Common myeloid progenitor, CD34-positive (primary cell): ENCODE measurements around the gene UVRAG.

Experiments used
- CTCF ChIA-PET: fragments of 350-600 bp; sonication (Branson Sonifier 250); formaldehyde crosslinking; loops from one replicate; lab custom pipeline; 2021; ENCODE audit warnings: antibody characterized with exemption; lab: Charles Lee
- POLR2A ChIA-PET: fragments of 350-600 bp; sonication (Branson Sonifier 250); formaldehyde crosslinking; loops from one replicate; lab custom pipeline; 2021; ENCODE audit warnings: antibody characterized with exemption; lab: Charles Lee
- DNase-seq, 3 donors: peaks; one replicate each; pipeline versions ENCODE4 v3.0.0 to v3.0.0-alpha.2; 2013
- H3K27ac ChIP-seq, 2 experiments: 1 replicate in 1 of 2; 2 replicates in 1 of 2; pipeline ENCODE4 v1.7.0; 2013; ENCODE audit warnings: inconsistent platforms in 2 of 2, low read length in 2 of 2, mild to moderate bottlenecking in 2 of 2, low read depth in 1 of 2, moderate library complexity in 1 of 2; ENCODE audit not compliant: severe bottlenecking in 2 of 2, insufficient read depth in 1 of 2, poor library complexity in 1 of 2
- H3K27me3 ChIP-seq, 5 experiments: replicated peaks in 2 of 5; 1 replicate in 3 of 5; 2 replicates in 2 of 5; pipeline versions ENCODE4 v1.6.1 to v1.7.0; 2013; ENCODE audit warnings: low read length in 4 of 5, mild to moderate bottlenecking in 2 of 5, moderate library complexity in 2 of 5, inconsistent platforms in 1 of 5; ENCODE audit not compliant: insufficient read depth in 5 of 5, control insufficient read depth in 4 of 5
- H3K36me3 ChIP-seq, 4 experiments: 1 replicate in 2 of 4; 2 replicates in 2 of 4; pipeline versions ENCODE4 v1.6.1 to v1.7.0; 2013; ENCODE audit warnings: low read length in 3 of 4, control low read depth in 1 of 4, mild to moderate bottlenecking in 1 of 4; ENCODE audit not compliant: control insufficient read depth in 4 of 4, insufficient read depth in 4 of 4
- H3K4me1 ChIP-seq, 4 experiments: 1 replicate in 3 of 4; 2 replicates in 1 of 4; pipeline versions ENCODE4 v1.6.1 to v1.7.1; 2013; ENCODE audit warnings: low read length in 3 of 4, mild to moderate bottlenecking in 3 of 4, control low read depth in 1 of 4, inconsistent platforms in 1 of 4, moderate library complexity in 1 of 4; ENCODE audit not compliant: control insufficient read depth in 4 of 4, insufficient read depth in 4 of 4; ENCODE audit errors: control extremely low read depth in 1 of 4
- H3K4me3 ChIP-seq, 7 experiments: 1 replicate in 4 of 7; 2 replicates in 3 of 7; pipeline versions ENCODE4 v1.5.1 to v1.7.0; 2013; ENCODE audit warnings: mild to moderate bottlenecking in 7 of 7, low read length in 6 of 7, moderate library complexity in 6 of 7, inconsistent platforms in 2 of 7, low read depth in 2 of 7, control low read depth in 1 of 7; ENCODE audit not compliant: insufficient read depth in 4 of 7, control insufficient read depth in 1 of 7; ENCODE audit errors: extremely low read depth in 1 of 7
- H3K9me3 ChIP-seq, 5 experiments: 1 replicate in 4 of 5; 2 replicates in 1 of 5; pipeline versions ENCODE4 v1.6.1 to v1.7.1; 2013; ENCODE audit warnings: low read length in 4 of 5, mild to moderate bottlenecking in 2 of 5, inconsistent platforms in 1 of 5, low read depth in 1 of 5, moderate library complexity in 1 of 5; ENCODE audit not compliant: control insufficient read depth in 4 of 5, insufficient read depth in 2 of 5; ENCODE audit errors: control extremely low read depth in 1 of 5
- WGBS: methylation state at CpG from one replicate; pipeline ENCODE4 v1.1.5; 2013; ENCODE audit not compliant: insufficient coverage; 5-methylcytosine and 5-hydroxymethylcytosine counted together

The UVRAG gene

DNA sequence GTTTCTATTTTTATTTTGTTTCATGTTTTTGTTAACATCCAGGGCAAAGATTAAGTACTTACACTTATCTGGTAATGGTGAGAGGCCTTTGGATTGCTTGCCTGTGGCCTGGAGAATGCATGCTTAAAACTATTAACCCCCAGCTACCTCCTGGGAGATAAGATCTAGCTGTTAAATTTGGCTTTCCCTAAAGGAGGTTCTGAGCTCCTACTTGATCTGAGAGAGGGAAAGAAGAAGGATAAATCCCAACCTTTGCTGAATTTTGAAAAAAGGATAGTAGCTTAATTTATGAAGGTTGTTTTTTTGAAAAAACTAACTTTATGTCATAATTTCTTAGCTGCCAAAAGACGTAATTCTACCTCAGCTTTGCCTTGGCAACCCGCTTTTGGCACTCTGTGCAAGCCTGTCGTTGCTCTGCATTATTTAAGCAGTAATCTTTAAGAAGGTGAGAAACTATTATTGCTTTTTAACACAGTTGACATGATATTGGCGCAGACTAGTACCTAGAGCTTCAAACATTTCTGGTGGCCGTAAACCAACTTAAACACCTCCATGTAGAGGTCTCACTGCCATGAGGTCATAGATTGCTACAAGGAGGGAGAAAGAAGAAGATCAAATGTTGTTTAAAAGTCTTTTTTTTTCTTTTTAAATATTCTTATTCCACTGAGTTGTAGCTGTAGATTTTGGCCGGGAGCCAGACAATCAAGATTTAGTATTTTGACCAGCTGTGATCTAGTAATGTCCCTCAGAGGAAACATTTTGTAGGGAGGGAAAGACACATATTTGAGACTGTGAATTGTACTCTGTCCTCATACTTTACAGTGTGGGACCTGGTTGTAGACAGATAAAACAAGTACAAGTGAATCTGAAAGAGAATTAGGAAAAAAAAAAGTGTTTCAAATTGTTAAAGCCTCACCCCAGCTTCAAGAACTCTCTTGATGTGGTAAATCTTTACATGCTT lies 316.9 kb downstream of the UVRAG start:
- WGBS = 94% methylated on average over 4 of the region's 6 CpGs
- Histone ChIP-seq H3K9me3 (no peaks in the 10 kb centered on the region), H3K4me1 (no peaks in the 10 kb centered on the region), H3K36me3 (peaks cover 0 to 6% (median 4%) of the 10 kb centered on the region in 4 experiments), H3K27me3 (no peaks in the 10 kb centered on the region), H3K27ac (no peak overlapping the region), H3K4me3 (no peak overlapping the region)
- no peak for DNase-seq
- CTCF ChIA-PET = interaction anchor here (0.5 to 1.5 kb wide), 8 partner anchors 9 to 237 kb away, joined by 3 to 5 read pairs (median 3); no protein-coding TSS in a partner anchor
- POLR2A ChIA-PET = no interaction called here

DNA sequence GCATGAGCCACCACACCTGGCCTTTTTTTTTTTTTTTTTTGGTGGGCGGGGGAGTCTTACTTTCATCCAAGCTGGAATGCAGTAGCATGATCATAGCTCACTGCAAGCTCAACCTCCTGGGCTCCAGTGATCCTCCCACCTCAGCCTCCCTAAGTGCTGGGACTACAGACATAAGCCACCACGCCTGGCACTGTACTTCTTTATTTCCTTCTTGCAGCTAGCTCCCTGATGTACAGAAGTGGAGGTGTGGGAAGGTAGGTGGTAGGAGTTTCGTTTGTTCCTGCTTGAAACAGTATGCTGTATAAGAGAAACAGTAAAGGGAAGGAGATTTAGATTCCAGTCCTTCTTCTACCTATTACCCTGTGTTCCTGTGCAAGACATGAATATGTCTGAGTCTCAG lies 319.2 kb downstream of the UVRAG start:
- no peak for DNase-seq
- H3K4me1 ChIP-seq = no peaks in the 10 kb centered on the region
- ChIA-PET POLR2A (no interaction called here), CTCF (interaction anchor here (1.2 to 1.9 kb wide), 4 partner anchors 13 to 67 kb away, joined by 3 to 5 read pairs (median 4); no protein-coding TSS in a partner anchor)
- H3K27ac ChIP-seq = no peak overlapping the region
- H3K27me3 ChIP-seq = no peaks in the 10 kb centered on the region
- no peaks in the 10 kb centered on the region for H3K9me3 ChIP-seq
- no peak overlapping the region for H3K4me3 ChIP-seq
- no CpG with 5 or more reads among the region's 3 CpGs for WGBS
- peaks cover 0 to 7% (median 4%) of the 10 kb centered on the region in 4 experiments for H3K36me3 ChIP-seq

DNA sequence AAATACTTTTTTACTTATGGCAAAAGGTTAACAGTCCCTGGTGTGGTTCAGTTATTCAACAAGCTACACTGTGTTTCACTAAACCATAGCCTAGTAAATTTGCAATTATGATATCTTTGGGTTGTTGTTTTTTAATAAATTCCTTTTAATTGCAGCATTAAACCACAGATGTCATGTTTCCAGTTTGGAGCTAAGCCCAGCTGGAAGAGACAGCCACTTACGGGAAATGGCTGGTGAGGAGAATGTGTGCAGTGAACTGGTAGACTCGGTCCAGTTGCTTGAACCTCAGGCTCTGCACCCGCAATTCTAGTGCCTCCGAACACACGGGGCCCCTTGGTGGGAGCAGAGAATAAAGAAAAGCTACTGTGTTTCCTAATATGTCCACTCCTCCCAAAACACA lies 320.5 kb downstream of the UVRAG start:
- Histone ChIP-seq H3K9me3 (no peaks in the 10 kb centered on the region), H3K36me3 (peaks cover under 1 to 7% (median 5%) of the 10 kb centered on the region in 4 experiments), H3K4me3 (no peak overlapping the region), H3K27ac (no peak overlapping the region), H3K27me3 (no peaks in the 10 kb centered on the region), H3K4me1 (no peaks in the 10 kb centered on the region)
- DNase-seq = no peak
- 90% methylated on average over 1 of the region's 5 CpGs for WGBS
- CTCF ChIA-PET = interaction anchor here (1.3 to 1.9 kb wide), 3 partner anchors 11 to 68 kb away, joined by 4 to 6 read pairs (median 5); no protein-coding TSS in a partner anchor
- POLR2A ChIA-PET = interaction anchor here (0.7 kb wide), 1 partner anchor 9 kb away, joined by 3 read pairs; no protein-coding TSS in a partner anchor

DNA sequence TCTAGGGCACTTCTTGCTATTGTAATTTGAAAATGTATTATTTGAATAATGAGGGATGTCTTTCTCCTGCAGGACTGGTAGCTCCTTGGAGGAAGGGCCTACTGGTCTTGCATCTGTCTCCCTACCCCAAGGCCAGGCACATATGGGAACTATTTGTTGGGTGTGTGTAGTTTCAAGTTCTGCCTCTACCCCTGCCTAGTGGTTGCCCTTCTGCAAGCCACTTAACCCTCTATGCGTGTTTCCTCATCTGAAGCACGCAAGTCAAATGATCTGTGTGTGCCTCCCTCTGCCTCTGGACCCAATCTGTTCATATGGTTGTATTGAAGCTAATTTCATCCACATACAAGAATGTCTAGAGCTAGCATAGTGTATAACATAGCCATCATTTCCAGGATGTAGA lies 324.3 kb downstream of the UVRAG start:
- no peaks in the 10 kb centered on the region for H3K27me3 ChIP-seq
- CTCF ChIA-PET = interaction anchor here (1.0 to 1.3 kb wide), 2 partner anchors 19 to 243 kb away, joined by 3 read pairs; no protein-coding TSS in a partner anchor
- WGBS = no CpG with 5 or more reads among the region's 2 CpGs
- no peak for DNase-seq
- H3K4me3 ChIP-seq = no peak overlapping the region
- no peaks in the 10 kb centered on the region for H3K9me3 ChIP-seq
- POLR2A ChIA-PET = no interaction called here
- no peak overlapping the region for H3K27ac ChIP-seq
- peaks cover 2 to 35% (median 27%) of the 10 kb centered on the region in 4 experiments for H3K36me3 ChIP-seq
- H3K4me1 ChIP-seq = no peaks in the 10 kb centered on the region

DNA sequence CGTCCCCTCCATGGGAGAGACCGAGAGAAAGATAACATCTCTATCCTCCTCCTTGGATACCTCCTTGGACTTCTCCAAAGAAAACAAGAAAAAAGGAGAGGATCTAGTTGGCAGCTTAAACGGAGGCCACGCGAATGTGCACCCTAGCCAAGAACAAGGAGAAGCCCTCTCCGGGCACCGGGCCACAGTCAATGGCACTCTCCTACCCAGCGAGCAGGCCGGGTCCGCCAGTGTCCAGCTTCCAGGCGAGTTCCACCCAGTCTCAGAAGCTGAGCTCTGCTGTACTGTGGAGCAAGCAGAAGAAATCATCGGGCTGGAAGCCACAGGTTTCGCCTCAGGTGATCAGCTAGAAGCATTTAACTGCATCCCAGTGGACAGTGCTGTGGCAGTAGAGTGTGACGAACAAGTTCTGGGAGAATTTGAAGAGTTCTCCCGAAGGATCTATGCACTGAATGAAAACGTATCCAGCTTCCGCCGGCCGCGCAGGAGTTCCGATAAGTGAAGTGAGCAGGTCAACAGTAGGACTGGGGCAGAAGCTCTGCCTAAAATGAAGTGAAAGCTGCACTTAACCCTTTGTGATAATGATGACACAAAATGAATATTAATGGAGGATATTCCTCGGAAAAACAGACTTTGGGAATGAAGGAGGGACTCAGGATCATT lies 326.0 kb downstream of the UVRAG start:
- no peaks in the 10 kb centered on the region for H3K27me3 ChIP-seq
- ChIA-PET CTCF (interaction anchor here (0.8 to 1.6 kb wide), 6 partner anchors 11 to 236 kb away, joined by 3 to 5 read pairs (median 4); no protein-coding TSS in a partner anchor), POLR2A (no interaction called here)
- H3K4me1 ChIP-seq = no peaks in the 10 kb centered on the region
- DNase-seq = no peak
- WGBS = 97% methylated on average over 22 of the region's 22 CpGs
- no peak overlapping the region for H3K27ac ChIP-seq
- no peak overlapping the region for H3K4me3 ChIP-seq
- H3K9me3 ChIP-seq = no peaks in the 10 kb centered on the region
- peaks cover 2 to 31% (median 25%) of the 10 kb centered on the region in 4 experiments for H3K36me3 ChIP-seq

DNA sequence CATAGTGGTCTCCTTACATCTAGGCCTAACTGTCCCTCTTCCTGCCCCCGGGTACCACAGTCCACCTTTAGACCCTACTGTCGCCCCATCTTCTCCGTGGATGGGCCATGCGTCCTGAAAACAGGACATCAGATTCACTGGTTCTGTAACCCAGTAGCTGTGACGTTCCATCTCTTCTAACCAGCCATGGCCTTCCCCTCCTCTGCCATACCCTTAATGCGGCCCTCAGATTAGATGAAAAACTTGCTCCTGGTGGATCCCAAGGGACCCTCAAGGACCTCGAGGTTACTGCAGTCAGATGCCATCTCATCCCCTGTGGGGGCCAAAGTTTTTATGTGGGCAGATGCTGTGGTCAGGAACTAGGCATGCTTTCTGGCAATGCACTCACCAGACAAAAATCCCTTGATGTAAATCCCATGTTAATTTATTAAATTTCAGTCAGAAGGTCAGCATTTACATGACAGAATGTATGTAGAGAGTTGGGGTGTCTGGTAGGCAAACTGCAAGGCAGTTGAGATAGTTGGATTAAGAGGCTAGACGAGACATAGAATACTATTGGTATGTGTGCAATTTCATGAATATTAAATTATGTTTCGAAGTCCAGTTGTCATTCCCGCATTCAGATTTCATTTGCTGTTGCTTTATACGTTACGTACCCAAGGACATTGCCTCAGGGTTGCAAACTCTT lies 327.0 kb downstream of the UVRAG start:
- CTCF ChIA-PET = interaction anchor here (1.1 to 1.3 kb wide), 3 partner anchors 10 to 245 kb away, joined by 3 to 5 read pairs (median 4); no protein-coding TSS in a partner anchor
- 95% methylated on average over 7 of the region's 12 CpGs for WGBS
- Histone ChIP-seq H3K27me3 (no peaks in the 10 kb centered on the region), H3K27ac (no peak overlapping the region), H3K4me3 (no peak overlapping the region), H3K4me1 (no peaks in the 10 kb centered on the region), H3K9me3 (no peaks in the 10 kb centered on the region), H3K36me3 (peaks cover 2 to 31% (median 25%) of the 10 kb centered on the region in 4 experiments)
- no peak for DNase-seq
- POLR2A ChIA-PET = no interaction called here
